Colon (tissue), 2 donors: Measurements from ENCODE around the gene HMGCR.

Experiments
- FAIRE-seq: peaks from 2 replicates; lab custom pipeline; 2012; peaks lifted over from hg19 to GRCh38; lab: Jason Lieb, UNC
- donor health status: control.
- donor health status: control.

The HMGCR gene

GRCh38 chr5:75381456-75381855 lies 44.4 kb downstream of the HMGCR start:
- no peak for FAIRE-seq

GRCh38 chr5:75384218-75384617 lies 47.2 kb downstream of the HMGCR start:
- no peak for FAIRE-seq

GRCh38 chr5:75387806-75388205 lies 50.8 kb downstream of the HMGCR start:
- no peak for FAIRE-seq

GRCh38 chr5:75389430-75389829 lies 52.4 kb downstream of the HMGCR start:
- no peak for FAIRE-seq

GRCh38 chr5:75395277-75395676 lies 58.3 kb downstream of the HMGCR start:
- FAIRE-seq, result no peak

GRCh38 chr5:75405296-75405695 lies 68.3 kb downstream of the HMGCR start:
- FAIRE-seq, result no peak
